Measurements from ENCODE around the gene PON1. TPM values are rescaled to one million over a fixed set of nuclear protein-coding genes. Genes with fewer than 3 reads are reported as not detected.

The PON1 gene
- total RNA-seq, result not detected

DNA sequence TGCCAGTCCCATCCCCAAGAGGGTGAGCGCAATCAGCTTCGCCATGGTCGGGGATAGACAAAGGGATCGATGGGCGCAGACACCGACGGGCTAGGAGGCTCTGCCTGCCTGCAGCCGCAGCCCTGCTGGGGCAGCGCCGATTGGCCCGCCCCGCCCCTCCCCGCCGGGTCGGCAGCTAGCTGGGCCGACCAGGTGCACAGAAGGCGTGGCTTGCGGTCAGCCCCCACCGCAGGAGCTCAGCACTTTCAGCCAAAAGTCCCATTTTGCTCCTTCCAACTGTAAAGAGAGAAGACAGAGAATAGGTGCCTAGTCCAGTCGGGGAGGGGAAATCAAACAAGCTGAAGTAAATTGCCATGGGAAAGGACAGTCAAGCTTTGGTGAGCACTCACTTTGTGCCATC is at the start of gene PON1:
PON1 (minus strand) TSS at position 102 of the 400 bp plus-strand sequence; CDS start at position 45, 57 bp downstream.
- H3K27me3 Mint-ChIP-seq, result peaks cover 11% of the 10 kb centered on the region
- peaks cover 5% of the 10 kb centered on the region for H3K4me1 Mint-ChIP-seq
- no peak within 1 kb of the TSS for H3K27ac Mint-ChIP-seq
- no peaks in the 10 kb centered on the region for H3K36me3 Mint-ChIP-seq (ENCODE audit: low read depth)
- H3K4me3 Mint-ChIP-seq, result peak within 1 kb of the TSS; percentile 3
- no peaks in the 10 kb centered on the region for H3K9me3 Mint-ChIP-seq
- peak; percentile 62 for ATAC-seq (replicated peaks)

DNA sequence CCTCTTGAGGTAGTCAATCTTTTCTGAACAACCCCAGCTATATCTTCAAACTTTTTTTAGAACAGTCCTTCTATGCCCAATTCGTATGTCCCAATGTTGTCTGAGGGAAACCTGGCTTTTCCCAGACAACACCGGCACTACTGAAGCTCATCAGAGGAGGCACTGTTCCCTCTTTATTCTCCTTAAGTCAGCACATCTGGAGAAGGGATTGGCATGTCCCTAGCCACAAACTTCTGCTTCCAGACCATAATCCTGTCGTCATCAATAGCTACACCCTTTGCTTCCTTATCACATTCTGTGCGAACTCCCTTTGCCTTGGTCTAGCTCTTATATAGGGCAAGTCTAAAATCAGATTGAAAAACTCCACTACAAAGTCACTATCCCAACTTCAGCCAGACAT is 49.0 kb upstream of the PON1 start:
- H3K27ac Mint-ChIP-seq, result no peak overlapping the region
- no peaks in the 10 kb centered on the region for H3K4me1 Mint-ChIP-seq
- H3K9me3 Mint-ChIP-seq, result no peaks in the 10 kb centered on the region
- ATAC-seq (replicated peaks), result no peak
- no peak overlapping the region for H3K4me3 Mint-ChIP-seq
- H3K27me3 Mint-ChIP-seq, result peaks cover 4% of the 10 kb centered on the region
- H3K36me3 Mint-ChIP-seq (ENCODE audit: low read depth), result no peaks in the 10 kb centered on the region

DNA sequence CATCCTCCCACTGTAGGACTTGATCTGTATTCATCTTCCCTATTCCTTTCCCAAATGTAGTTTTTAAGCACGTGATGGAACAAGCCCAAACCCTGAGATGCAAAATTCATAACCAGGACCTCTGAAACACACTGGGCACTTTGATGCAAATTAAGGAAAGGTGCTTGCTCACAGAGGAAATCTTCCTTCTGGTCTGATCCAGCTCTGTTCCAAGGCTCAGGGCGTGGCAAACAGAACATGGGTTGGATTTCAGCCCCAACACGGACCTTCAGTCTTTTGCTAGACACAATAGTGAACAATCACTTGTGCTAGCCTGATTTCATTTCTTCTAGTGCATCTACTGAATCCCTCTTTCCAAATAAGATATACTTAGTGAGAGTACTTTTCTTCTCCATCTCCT is 43.9 kb upstream of the PON1 start:
- no peak for ATAC-seq (replicated peaks)
- no peaks in the 10 kb centered on the region for H3K36me3 Mint-ChIP-seq (ENCODE audit: low read depth)
- no peaks in the 10 kb centered on the region for H3K4me1 Mint-ChIP-seq
- no peak overlapping the region for H3K27ac Mint-ChIP-seq
- H3K9me3 Mint-ChIP-seq, result no peaks in the 10 kb centered on the region
- H3K4me3 Mint-ChIP-seq, result no peak overlapping the region
- no peaks in the 10 kb centered on the region for H3K27me3 Mint-ChIP-seq

DNA sequence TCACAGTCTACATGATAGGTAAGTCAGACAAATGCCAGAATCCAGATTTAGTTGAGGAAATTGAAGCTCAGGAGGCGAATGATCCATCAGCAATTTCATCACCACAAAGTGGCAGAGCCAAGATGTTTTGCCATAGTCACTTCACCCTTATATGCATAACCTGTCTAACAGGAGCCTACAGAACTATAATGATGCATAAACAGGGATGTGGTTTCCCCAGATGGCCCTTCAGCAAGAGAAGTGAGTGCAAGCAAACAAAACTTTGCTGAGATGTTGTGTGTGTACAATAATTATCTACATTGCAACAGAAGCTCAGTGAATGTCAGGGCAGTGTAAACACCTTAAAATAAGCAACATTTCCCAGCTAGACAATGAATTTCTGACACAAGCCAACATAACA is 43.3 kb upstream of the PON1 start:
- Mint-ChIP-seq H3K36me3 (ENCODE audit: low read depth) (no peaks in the 10 kb centered on the region), H3K27me3 (peaks cover under 1% of the 10 kb centered on the region), H3K9me3 (no peaks in the 10 kb centered on the region), H3K4me1 (no peaks in the 10 kb centered on the region), H3K27ac (no peak overlapping the region), H3K4me3 (no peak overlapping the region)
- ATAC-seq (replicated peaks), result no peak

DNA sequence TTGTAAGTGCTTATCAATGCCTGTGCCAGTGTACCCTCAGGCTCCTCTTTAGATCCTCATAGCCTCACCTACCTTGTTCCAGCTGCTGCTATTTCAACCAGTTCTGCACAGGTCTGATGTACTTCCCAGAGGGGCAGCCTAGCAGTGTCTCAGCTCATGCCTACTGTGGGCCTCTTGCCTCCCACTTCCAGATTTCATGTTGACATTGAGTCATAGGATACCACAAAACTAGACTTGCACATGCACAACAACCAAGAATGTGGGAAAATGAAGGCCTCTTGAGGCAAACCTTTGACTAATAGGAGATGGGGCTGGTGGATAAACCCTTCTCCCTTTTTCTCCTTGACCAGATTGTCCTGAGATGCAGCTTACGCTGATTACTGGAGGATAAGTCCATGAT is 40.8 kb upstream of the PON1 start:
- H3K4me3 Mint-ChIP-seq, result no peak overlapping the region
- H3K27me3 Mint-ChIP-seq, result peaks cover 4% of the 10 kb centered on the region
- no peaks in the 10 kb centered on the region for H3K4me1 Mint-ChIP-seq
- no peaks in the 10 kb centered on the region for H3K9me3 Mint-ChIP-seq
- no peaks in the 10 kb centered on the region for H3K36me3 Mint-ChIP-seq (ENCODE audit: low read depth)
- ATAC-seq (replicated peaks), result no peak
- no peak overlapping the region for H3K27ac Mint-ChIP-seq

DNA sequence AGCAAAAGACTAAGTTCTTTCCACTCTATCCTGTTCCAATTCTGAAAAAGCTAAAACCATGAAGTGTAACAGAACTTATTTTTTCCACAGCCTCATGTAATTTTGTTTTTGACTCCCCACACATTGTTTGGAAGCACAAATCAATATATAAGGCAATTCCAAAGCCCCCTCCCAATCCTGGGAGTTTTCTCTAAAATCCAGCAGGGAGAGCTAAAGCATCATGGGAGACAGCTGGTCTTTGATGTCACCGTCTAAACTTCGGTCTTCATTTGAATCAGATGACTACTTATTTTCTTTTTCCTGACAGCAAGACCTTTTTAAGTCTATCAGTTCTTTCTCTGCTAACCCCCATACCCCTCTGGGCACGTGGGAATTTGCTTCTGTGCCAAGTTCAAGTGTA is 33.3 kb upstream of the PON1 start:
- no peak overlapping the region for H3K4me3 Mint-ChIP-seq
- no peak overlapping the region for H3K27ac Mint-ChIP-seq
- peaks cover 5% of the 10 kb centered on the region for H3K9me3 Mint-ChIP-seq
- peaks cover 12% of the 10 kb centered on the region for H3K27me3 Mint-ChIP-seq
- ATAC-seq (replicated peaks), result no peak
- H3K4me1 Mint-ChIP-seq, result no peaks in the 10 kb centered on the region
- no peaks in the 10 kb centered on the region for H3K36me3 Mint-ChIP-seq (ENCODE audit: low read depth)

DNA sequence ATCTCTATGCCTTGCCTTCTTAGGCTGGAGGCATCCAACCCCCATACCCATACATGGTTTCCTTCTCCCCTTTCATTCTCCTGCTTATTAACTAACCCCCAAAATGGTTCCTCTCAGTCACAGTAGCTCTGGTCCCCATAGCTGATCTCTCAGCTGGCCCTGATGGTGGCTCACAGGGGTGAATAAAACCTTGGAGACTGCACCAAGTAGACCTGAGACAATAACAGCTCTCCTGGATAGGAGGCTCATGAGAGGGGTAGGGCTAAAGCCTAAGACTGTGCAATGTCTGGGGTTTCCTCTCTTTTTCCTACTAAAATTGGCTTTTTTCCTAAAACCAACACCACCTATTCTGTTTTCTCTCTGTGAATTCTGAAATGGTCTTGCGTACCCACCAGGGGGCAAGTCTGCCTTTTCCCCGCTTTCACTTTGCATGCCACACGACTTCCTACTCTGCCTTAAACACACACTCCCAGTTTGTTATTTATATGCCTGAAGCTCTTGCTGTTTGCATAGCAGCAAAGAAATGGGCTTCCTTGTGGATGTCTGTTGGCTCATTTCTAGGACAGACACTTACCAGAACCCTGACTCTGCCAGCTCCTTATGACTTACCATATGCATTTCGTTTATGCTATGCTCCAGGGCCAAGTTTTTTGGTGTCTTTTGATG is 18.4 kb upstream of the PON1 start:
- Mint-ChIP-seq H3K9me3 (no peaks in the 10 kb centered on the region), H3K4me1 (no peaks in the 10 kb centered on the region), H3K27ac (no peak overlapping the region), H3K4me3 (no peak overlapping the region), H3K27me3 (peaks cover 3% of the 10 kb centered on the region), H3K36me3 (ENCODE audit: low read depth) (no peaks in the 10 kb centered on the region)
- no peak for ATAC-seq (replicated peaks)

DNA sequence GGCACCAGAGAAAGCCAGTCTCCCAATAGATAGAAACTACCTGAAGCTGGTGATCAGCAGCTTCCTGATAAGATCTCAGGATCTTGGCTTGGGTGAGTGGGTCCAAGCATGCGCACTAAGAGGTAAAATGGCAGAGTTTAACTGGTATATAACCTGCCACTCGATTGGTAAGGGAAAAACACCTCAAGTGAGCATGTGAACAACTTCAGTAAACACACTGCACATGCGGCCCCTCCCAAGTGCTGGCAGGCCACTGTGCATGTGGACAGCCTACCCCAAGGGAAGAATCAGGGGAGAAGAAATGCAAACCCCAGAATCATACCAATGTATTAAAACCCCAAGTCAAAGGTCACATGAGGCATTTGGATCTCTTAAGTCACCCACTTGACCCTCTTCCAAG is 17.7 kb upstream of the PON1 start:
- ATAC-seq (replicated peaks), result no peak
- Mint-ChIP-seq H3K4me1 (no peaks in the 10 kb centered on the region), H3K27ac (no peak overlapping the region), H3K36me3 (ENCODE audit: low read depth) (no peaks in the 10 kb centered on the region), H3K27me3 (peaks cover 3% of the 10 kb centered on the region), H3K4me3 (no peak overlapping the region), H3K9me3 (no peaks in the 10 kb centered on the region)

DNA sequence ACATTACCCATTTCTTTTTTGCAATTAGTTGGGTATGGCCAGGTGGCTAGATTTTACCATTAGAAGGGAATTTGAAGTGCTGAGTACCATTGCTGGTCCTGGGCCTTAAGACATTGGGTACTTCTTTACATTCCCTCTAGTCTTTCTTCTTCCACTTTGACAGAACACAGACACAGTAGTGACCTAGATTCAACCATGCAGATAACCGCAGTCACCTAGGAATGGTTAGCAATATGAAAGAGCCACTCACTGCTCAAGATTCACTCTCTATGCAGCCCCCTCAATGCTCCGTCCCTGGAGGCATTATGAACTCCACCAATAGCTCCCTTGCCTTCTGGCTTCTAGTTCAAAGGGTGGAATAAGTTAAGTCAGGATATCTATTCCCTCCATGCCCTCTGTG is 16.2 kb upstream of the PON1 start:
- H3K36me3 Mint-ChIP-seq (ENCODE audit: low read depth), result no peaks in the 10 kb centered on the region
- no peaks in the 10 kb centered on the region for H3K4me1 Mint-ChIP-seq
- no peak for ATAC-seq (replicated peaks)
- H3K4me3 Mint-ChIP-seq, result no peak overlapping the region
- no peaks in the 10 kb centered on the region for H3K9me3 Mint-ChIP-seq
- no peak overlapping the region for H3K27ac Mint-ChIP-seq
- peaks cover 3% of the 10 kb centered on the region for H3K27me3 Mint-ChIP-seq

DNA sequence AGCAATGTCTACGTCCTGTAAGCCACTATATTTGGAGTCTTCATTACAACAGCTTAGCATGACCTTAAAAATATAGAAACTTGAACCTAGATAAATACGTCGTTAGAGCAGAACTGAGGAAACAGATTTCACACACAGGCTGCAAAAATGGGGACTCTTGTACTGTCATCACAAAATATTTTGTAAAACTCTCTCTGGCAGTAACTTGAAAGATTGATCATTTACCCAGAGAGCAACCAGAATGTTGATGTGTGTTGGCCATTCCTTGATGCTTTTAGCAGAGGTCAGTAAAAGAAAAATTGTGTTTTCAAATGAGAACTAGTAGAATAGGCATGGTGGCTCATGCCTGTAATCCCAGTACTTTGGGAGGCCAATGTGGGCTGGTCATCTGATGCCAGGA is 14.5 kb upstream of the PON1 start:
- no peaks in the 10 kb centered on the region for H3K4me1 Mint-ChIP-seq
- H3K36me3 Mint-ChIP-seq (ENCODE audit: low read depth), result no peaks in the 10 kb centered on the region
- ATAC-seq (replicated peaks), result no peak
- H3K9me3 Mint-ChIP-seq, result no peaks in the 10 kb centered on the region
- H3K4me3 Mint-ChIP-seq, result no peak overlapping the region
- H3K27me3 Mint-ChIP-seq, result peaks cover 3% of the 10 kb centered on the region
- H3K27ac Mint-ChIP-seq, result no peak overlapping the region

DNA sequence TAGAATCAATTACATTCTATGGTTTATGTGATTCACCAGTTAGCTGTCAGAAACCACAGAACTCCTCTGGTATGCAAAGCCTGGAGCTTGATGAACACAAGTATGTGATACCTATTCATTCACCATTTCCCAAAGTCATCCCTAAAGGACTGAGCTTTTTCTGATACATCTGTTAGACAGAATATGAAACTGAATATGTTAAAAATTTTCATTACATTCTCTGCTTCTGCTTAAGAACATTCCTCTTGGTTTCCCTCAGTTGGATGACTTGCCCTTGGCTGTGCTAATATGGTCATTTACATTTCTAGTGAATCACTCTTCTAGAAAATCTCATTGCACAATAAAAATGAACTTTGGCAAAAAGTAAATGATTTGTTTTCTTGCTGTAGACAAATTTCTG is 10.8 kb upstream of the PON1 start:
- peaks cover 7% of the 10 kb centered on the region for H3K4me1 Mint-ChIP-seq
- H3K4me3 Mint-ChIP-seq, result no peak overlapping the region
- peak; percentile 29 for ATAC-seq (replicated peaks)
- H3K27ac Mint-ChIP-seq, result no peak overlapping the region
- no peaks in the 10 kb centered on the region for H3K9me3 Mint-ChIP-seq
- no peaks in the 10 kb centered on the region for H3K36me3 Mint-ChIP-seq (ENCODE audit: low read depth)
- H3K27me3 Mint-ChIP-seq, result no peaks in the 10 kb centered on the region

DNA sequence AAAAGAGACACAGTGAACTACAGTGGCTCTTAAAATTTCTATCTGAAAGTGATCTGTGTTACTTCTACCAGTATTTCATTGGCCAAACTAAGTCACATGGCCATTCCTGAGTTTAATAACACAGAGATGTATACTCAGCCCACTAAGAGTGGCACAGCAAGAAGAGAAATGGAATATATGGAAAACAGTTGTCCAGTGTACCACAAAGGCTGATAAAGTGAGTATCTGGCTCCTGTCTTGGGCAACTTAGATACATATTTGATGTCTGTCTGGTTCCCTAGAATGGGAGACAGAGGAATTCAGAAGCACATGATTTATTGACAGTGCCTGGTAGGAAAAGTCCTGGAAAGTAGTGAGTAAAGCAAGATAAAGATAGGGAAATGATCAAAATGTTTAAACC is 10.1 kb upstream of the PON1 start:
- no peaks in the 10 kb centered on the region for H3K9me3 Mint-ChIP-seq
- H3K36me3 Mint-ChIP-seq (ENCODE audit: low read depth), result no peaks in the 10 kb centered on the region
- H3K27ac Mint-ChIP-seq, result no peak overlapping the region
- no peak for ATAC-seq (replicated peaks)
- H3K4me1 Mint-ChIP-seq, result peaks cover 7% of the 10 kb centered on the region
- no peak overlapping the region for H3K4me3 Mint-ChIP-seq
- no peaks in the 10 kb centered on the region for H3K27me3 Mint-ChIP-seq

DNA sequence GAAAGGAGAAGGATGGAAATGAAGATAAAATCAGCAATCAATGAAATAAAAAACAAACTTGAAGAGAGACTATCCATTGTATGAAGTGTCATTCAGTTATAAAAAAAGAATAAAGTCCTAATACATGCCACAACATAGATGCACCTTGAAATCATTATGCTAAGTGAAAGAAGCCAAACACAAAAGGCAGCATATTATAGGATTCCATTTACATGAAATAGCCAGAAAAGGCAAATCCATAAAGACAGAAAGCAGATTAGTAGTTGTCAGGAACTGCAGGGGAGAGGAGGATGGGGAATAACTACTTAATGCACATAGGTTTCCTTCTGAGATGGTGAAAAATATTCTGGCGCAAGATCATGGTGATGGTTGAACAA is 6.6 kb upstream of the PON1 start:
- peak overlapping the region; percentile 56 for H3K4me3 Mint-ChIP-seq
- peak overlapping the region; percentile 9 for H3K27ac Mint-ChIP-seq
- H3K27me3 Mint-ChIP-seq, result peaks cover 4% of the 10 kb centered on the region
- no peaks in the 10 kb centered on the region for H3K36me3 Mint-ChIP-seq (ENCODE audit: low read depth)
- ATAC-seq (replicated peaks), result no peak
- H3K9me3 Mint-ChIP-seq, result no peaks in the 10 kb centered on the region
- H3K4me1 Mint-ChIP-seq, result peaks cover 7% of the 10 kb centered on the region

DNA sequence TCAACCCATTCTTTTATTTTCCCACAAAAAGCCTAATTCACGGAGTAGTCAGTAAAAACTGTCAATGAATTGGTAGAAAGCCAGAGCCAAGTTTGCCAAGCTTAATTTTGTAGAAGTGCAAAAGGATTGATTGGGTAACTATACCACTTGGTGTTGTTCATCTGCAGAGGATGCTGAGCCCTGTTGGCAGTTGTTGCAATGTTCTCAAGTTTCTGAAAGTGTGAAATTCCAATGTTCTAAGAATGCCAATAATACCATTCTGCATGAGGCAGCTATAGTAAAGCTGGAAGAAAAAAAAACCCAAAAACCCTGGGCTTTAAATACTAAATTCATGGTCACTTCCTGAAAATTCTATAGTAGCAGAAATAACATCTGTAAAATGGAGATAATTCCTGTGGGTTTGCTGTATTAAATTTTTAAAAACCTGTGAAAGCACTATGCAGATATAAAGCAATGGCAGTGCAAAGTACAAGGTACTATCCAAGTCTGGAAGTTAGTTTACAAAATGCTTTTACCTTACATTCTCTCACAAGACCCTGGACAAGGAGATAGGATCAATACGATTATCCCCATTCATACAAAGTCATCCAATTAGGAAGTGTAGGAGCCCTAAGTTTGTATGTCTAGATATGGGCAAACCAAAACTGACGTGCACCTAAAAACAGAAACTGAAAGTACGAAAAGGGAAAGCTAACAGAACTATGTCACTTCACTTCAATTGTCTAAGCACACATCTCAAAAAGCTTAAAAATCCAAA is 6.0 kb upstream of the PON1 start:
- Mint-ChIP-seq H3K9me3 (no peaks in the 10 kb centered on the region), H3K36me3 (ENCODE audit: low read depth) (no peaks in the 10 kb centered on the region), H3K27ac (peak overlapping the region; percentile 9), H3K4me3 (peak overlapping the region; percentile 56), H3K4me1 (peaks cover 7% of the 10 kb centered on the region), H3K27me3 (peaks cover 10% of the 10 kb centered on the region)
- ATAC-seq (replicated peaks), result peak; percentile 70

DNA sequence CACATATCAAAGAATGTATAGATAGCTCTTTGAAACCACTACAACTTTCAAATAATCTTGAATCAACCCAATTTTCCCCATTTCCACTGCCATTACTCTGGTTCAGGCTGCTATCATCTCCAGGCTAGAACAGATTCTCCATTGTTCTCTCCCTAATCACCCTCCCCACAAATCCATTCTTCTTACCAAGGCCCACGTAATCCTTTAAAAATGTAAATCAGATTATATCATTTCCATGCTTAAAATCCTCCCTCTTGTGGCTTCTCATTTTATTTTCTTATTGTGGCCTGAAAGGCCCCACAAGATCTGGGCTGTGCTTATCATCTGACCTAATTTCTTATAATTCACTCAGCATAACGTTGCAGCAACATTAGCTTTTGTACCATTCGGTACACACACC is 3.0 kb upstream of the PON1 start:
- ATAC-seq (replicated peaks), result no peak
- H3K4me1 Mint-ChIP-seq, result peaks cover 12% of the 10 kb centered on the region

More for the DNA sequence above, 3.0 kb upstream of the PON1 start:
- H3K36me3 Mint-ChIP-seq (ENCODE audit: low read depth), result no peaks in the 10 kb centered on the region
- no peak overlapping the region for H3K4me3 Mint-ChIP-seq
- H3K9me3 Mint-ChIP-seq, result no peaks in the 10 kb centered on the region
- H3K27me3 Mint-ChIP-seq, result peaks cover 11% of the 10 kb centered on the region
- no peak overlapping the region for H3K27ac Mint-ChIP-seq

Data from activated T-helper 17 cell treated with anti-CD3 and anti-CD28 coated beads, Interleukin-2, amount 50 U/mL, for 72 hours (primary cell).